Osteoblast (primary cell): ENCODE results near the gene RNF148. TPM values are rescaled to one million over a fixed set of nuclear protein-coding genes. Genes with fewer than 3 reads are reported as not detected.

Experiments
- DNase-seq: peaks from one replicate; pipeline ENCODE4 v3.0.0; 2011; ENCODE audit warnings: low spot score, mixed read lengths; ENCODE audit not compliant: insufficient read length; ENCODE audit errors: missing footprints
- H2AFZ ChIP-seq: 2 replicates; pipeline ENCODE4 v1.6.0; 2011; ENCODE audit warnings: mild to moderate bottlenecking, low read length
- H3K27ac ChIP-seq: 2 replicates; pipeline ENCODE4 v1.5.1; 2011; ENCODE audit warnings: mild to moderate bottlenecking, low read depth, low read length, moderate library complexity
- H3K27me3 ChIP-seq: 2 replicates; pipeline ENCODE4 v1.6.0; 2012; ENCODE audit warnings: mild to moderate bottlenecking, control low read depth, inconsistent platforms, low read length, moderate library complexity; ENCODE audit not compliant: insufficient read depth
- H3K36me3 ChIP-seq: 2 replicates; pipeline ENCODE4 v1.5.1; 2011; ENCODE audit warnings: mild to moderate bottlenecking, low read length, control low read depth, moderate library complexity; ENCODE audit not compliant: insufficient read depth
- H3K4me1 ChIP-seq: 2 replicates; pipeline ENCODE4 v1.5.1; 2011; ENCODE audit warnings: mild to moderate bottlenecking, low read length, control low read depth, moderate library complexity; ENCODE audit not compliant: insufficient read depth
- H3K4me2 ChIP-seq: 2 replicates; pipeline ENCODE4 v1.6.0; 2011; ENCODE audit warnings: mild to moderate bottlenecking, low read length; ENCODE audit not compliant: insufficient read depth
- H3K4me3 ChIP-seq: fragments of 200-600 bp; sonication (generic); 3 replicates; pipeline ENCODE4 v1.5.1; 2012; ENCODE audit warnings: mild to moderate bottlenecking, low read length, inconsistent platforms; ENCODE audit not compliant: insufficient read depth
- H3K79me2 ChIP-seq: 2 replicates; pipeline ENCODE4 v1.6.0; 2012; ENCODE audit warnings: mild to moderate bottlenecking, low read length, control low read depth, inconsistent platforms; ENCODE audit not compliant: insufficient read depth
- H3K9me3 ChIP-seq: 2 replicates; pipeline ENCODE4 v1.5.1; 2011; ENCODE audit warnings: low read depth, low read length, control low read depth
- H4K20me1 ChIP-seq: 2 replicates; pipeline ENCODE4 v1.6.0; 2012; ENCODE audit warnings: mild to moderate bottlenecking, low read length, control low read depth; ENCODE audit not compliant: insufficient read depth
- total RNA-seq: library from RNA; depleted of rRNA; stranded (reverse); fragments of >200 nt; gene quantifications from 2 replicates; pipeline ENCODE4 v1.2.3, GENCODE V29; 2012
- TF ChIP-seq, protein P1 (sequence below): IDR thresholded peaks from 2 replicates; pipeline ENCODE4 v1.5.1; 2011; ENCODE audit warnings: mild to moderate bottlenecking, low read depth, low read length, moderate library complexity; ENCODE audit errors: extremely low read depth

The RNF148 gene
- total RNA-seq, 1 donor, result 0.72 TPM

DNA sequence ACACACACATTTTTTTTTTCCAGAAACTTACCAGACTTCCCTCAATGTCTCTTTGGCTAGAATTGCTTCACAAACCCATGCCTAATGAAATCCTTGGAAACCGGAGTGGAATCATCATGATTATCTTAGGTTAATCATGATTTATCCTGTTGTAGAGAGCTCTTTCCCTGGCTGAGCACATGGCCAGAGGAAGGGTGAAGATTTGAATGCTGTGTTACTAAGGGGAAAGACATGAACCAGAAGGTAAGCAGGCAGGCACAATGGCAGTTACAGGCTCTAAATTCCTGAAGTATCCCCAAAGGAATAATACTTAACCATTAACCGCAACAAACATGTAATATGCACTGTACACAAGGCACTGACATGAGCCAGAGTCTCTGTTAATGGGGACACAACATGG, 4.1 kb upstream of the RNF148 start:
- Histone ChIP-seq H3K27me3 (no peaks in the 10 kb centered on the region), H3K79me2 (no peaks in the 10 kb centered on the region), H3K4me1 (no peaks in the 10 kb centered on the region), H3K9me3 (no peaks in the 10 kb centered on the region), H2AFZ (no peak overlapping the region), H3K27ac (no peak overlapping the region), H3K36me3 (no peaks in the 10 kb centered on the region), H3K4me2 (no peak overlapping the region), H4K20me1 (no peaks in the 10 kb centered on the region), H3K4me3 (no peak overlapping the region)
- TF ChIP-seq, protein P1, sequence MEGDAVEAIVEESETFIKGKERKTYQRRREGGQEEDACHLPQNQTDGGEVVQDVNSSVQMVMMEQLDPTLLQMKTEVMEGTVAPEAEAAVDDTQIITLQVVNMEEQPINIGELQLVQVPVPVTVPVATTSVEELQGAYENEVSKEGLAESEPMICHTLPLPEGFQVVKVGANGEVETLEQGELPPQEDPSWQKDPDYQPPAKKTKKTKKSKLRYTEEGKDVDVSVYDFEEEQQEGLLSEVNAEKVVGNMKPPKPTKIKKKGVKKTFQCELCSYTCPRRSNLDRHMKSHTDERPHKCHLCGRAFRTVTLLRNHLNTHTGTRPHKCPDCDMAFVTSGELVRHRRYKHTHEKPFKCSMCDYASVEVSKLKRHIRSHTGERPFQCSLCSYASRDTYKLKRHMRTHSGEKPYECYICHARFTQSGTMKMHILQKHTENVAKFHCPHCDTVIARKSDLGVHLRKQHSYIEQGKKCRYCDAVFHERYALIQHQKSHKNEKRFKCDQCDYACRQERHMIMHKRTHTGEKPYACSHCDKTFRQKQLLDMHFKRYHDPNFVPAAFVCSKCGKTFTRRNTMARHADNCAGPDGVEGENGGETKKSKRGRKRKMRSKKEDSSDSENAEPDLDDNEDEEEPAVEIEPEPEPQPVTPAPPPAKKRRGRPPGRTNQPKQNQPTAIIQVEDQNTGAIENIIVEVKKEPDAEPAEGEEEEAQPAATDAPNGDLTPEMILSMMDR, result no peak
- DNase-seq, result no peak

DNA sequence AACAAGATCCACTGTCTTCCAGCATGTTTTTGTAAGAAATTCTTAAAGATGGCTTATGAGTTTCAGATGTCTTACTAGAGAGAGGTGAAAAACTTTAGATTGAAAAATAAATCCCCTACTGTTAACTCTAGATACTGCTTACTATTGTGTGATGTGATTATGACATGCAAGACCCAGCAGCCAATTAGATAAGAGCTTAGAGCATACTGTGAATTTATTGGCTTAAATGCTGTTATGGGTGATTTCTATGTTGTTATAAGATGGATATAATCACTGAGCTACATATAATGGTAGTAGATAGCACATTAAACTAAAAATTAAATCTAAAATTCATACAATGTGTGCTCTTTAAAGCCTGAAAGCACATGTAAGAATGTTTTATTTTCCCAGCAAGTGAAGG, 3.7 kb downstream of the RNF148 start, which contains the start of gene RNF133:
TSS of gene RNF133 (minus strand) at position 101 of the 400 bp plus-strand sequence. CDS start 199 bp downstream, outside the sequence.
- TF ChIP-seq, protein P1, result no peak
- Histone ChIP-seq H3K4me2 (no peak within 1 kb of the TSS), H3K27ac (no peak within 1 kb of the TSS), H4K20me1 (no peaks in the 10 kb centered on the region), H3K36me3 (no peaks in the 10 kb centered on the region), H3K27me3 (no peaks in the 10 kb centered on the region), H3K4me3 (no peak within 1 kb of the TSS), H3K79me2 (no peaks in the 10 kb centered on the region), H3K4me1 (no peaks in the 10 kb centered on the region), H2AFZ (no peak within 1 kb of the TSS), H3K9me3 (no peaks in the 10 kb centered on the region)
- no peak for DNase-seq

DNA sequence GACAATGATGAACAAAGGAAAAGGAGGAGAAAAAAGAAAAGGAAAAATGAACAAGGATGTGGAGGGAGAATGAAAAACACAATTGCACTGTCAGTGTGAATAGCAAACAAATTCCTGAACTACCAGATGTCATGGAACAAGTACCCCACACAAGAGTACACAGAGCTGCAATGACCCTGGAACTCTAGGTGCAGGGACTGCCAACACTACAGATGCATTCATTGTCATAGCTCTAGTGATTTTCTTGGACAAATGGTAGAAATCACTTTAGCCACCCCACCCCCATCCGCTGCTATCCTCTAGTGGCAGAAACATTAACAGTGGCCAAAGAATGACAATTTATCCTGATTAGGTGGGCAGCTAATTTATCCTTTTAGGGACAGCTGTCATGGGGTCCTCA, 6.9 kb downstream of the RNF148 start:
- TF ChIP-seq, protein P1, result no peak
- DNase-seq, result no peak

DNA sequence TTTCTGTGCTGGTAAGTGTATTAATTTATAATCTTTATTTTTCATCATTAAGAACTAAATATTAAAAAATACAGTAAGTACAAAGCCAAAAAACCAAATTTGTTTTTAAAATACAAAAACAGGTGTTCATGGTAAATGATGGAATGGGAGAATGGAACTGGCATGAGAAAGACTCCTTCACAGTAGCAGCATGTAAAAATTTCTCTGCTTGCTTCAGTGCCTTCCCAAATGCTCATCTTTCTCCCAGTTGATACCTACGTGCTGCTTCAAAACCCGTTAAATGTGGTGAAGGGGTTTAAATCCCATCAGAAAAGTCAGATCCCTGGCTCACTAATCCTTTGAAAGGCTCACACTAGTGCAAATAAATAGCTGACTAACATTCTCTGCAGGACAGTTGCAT, 8.0 kb downstream of the RNF148 start:
- Histone ChIP-seq H3K9me3 (no peaks in the 10 kb centered on the region), H3K79me2 (no peaks in the 10 kb centered on the region), H3K27me3 (no peaks in the 10 kb centered on the region), H3K4me1 (no peaks in the 10 kb centered on the region), H3K4me2 (no peak overlapping the region), H3K27ac (no peak overlapping the region), H3K4me3 (no peak overlapping the region), H4K20me1 (no peaks in the 10 kb centered on the region), H2AFZ (no peak overlapping the region), H3K36me3 (no peaks in the 10 kb centered on the region)
- no peak for DNase-seq
- TF ChIP-seq, protein P1, result no peak

More for the DNA sequence above, 6.9 kb downstream of the RNF148 start:
- Histone ChIP-seq H4K20me1 (no peaks in the 10 kb centered on the region), H3K4me3 (no peak overlapping the region), H3K27me3 (no peaks in the 10 kb centered on the region), H3K4me2 (no peak overlapping the region), H3K4me1 (no peaks in the 10 kb centered on the region), H3K27ac (no peak overlapping the region), H3K9me3 (no peaks in the 10 kb centered on the region), H2AFZ (no peak overlapping the region), H3K79me2 (no peaks in the 10 kb centered on the region), H3K36me3 (no peaks in the 10 kb centered on the region)
